ENCODE measurements around the gene PAK2. TPM values are rescaled to one million over a fixed set of nuclear protein-coding genes. Genes with fewer than 3 reads are reported as not detected.

The PAK2 gene
- polyA plus RNA-seq, 1 of the 3 experiments (the other 2 are of a cell fraction), result 27.9 TPM

DNA sequence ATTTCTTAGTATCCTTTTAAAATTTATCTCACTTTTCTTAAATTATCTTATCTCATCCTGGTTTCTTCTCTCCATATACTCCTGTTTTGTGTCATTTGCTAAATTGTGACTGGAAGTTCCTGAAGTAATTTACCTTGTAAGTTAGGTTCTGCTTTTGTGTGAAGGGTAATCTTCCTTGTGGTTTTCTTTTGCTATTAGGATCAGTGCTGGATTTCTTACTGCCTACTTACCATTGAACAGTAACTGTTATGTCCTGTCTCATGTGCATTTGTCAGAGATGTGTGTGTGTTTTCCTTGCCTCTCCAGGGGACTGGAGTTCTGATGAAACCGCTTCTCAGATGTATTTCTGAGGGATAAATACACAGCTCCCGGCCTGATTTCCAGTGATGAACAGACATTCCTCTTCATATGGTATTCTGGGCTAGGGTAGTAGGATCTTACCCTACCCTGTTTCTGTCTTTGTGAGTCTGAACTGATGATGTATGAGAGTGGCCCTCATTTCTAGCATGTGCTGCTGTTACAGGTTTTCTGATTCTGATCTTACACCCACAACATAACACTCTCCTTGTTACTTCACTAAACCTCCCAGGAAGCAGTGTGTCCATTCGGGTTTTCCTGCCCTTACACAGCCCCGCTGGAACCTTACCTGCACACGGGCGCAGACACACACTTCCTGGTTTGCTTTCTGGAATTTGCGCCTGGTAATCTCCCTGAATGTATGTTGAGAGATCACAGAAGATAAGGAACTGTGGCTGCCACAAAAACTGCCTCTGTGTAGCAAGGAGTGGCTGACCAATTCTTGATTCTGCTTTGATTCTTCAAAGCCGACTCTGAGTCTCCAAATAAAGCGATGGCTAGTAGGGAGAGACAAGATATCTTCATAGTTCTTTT, 14.7 kb downstream of the PAK2 start:
- Histone ChIP-seq H3K9ac (no peak overlapping the region), H3K27ac (ENCODE audit: low read depth in 2 of 2, low read length in 1 of 2) (peak overlapping the region in 1 of 2 experiments; percentile 12; a peak in 1 of 4 replicates), H3K27me3 (ENCODE audit: insufficient read depth) (no peaks in the 10 kb centered on the region), H3K9me3 (peaks cover 10% of the 10 kb centered on the region; the same call in 1 of the 2 replicates), H4K20me1 (ENCODE audit: insufficient read depth) (peaks cover 28% of the 10 kb centered on the region), H3K4me3 (ENCODE audit: low read depth in 2 of 2, low read length in 1 of 2) (no peak overlapping the region), H2AFZ (ENCODE audit: low read depth) (no peak overlapping the region), H3F3A (replicated peaks; ENCODE audit: insufficient read depth) (peaks cover 11% of the 10 kb centered on the region), H3K4me1 (ENCODE audit: control insufficient read depth in 1 of 2, insufficient read depth in 2 of 2, low read depth in 1 of 2, low read length in 1 of 2) (peaks cover 0 to 3% of the 10 kb centered on the region in 2 experiments; a peak in 1 of 4 replicates), H3K4me2 (no peak overlapping the region), H3K79me2 (ENCODE audit: insufficient read depth) (peaks cover 98% of the 10 kb centered on the region), H3K9me2 (no peaks in the 10 kb centered on the region), H3K36me3 (replicated peaks in 1 of 2; ENCODE audit: control insufficient read depth in 1 of 2, insufficient read depth in 2 of 2, low read length in 1 of 2) (peaks cover 7 to 62% of the 10 kb centered on the region in 2 experiments)
- peak; percentile 30 for DNase-seq
- 89% methylated on average over 9 of the region's 9 CpGs for WGBS (ENCODE audit: low lambda C conversion rate)
- ChIA-PET CTCF (no interaction called here), POLR2A (no interaction called here)
- TF ChIP-seq, protein P1, sequence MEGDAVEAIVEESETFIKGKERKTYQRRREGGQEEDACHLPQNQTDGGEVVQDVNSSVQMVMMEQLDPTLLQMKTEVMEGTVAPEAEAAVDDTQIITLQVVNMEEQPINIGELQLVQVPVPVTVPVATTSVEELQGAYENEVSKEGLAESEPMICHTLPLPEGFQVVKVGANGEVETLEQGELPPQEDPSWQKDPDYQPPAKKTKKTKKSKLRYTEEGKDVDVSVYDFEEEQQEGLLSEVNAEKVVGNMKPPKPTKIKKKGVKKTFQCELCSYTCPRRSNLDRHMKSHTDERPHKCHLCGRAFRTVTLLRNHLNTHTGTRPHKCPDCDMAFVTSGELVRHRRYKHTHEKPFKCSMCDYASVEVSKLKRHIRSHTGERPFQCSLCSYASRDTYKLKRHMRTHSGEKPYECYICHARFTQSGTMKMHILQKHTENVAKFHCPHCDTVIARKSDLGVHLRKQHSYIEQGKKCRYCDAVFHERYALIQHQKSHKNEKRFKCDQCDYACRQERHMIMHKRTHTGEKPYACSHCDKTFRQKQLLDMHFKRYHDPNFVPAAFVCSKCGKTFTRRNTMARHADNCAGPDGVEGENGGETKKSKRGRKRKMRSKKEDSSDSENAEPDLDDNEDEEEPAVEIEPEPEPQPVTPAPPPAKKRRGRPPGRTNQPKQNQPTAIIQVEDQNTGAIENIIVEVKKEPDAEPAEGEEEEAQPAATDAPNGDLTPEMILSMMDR (IDR thresholded peaks at IDR 0.05), result no peak
- peak; percentile 78 for TF ChIP-seq GATA2 (CRISPR knock-in tag; IDR thresholded peaks at IDR 0.05)
- TF ChIP-seq, protein P2, sequence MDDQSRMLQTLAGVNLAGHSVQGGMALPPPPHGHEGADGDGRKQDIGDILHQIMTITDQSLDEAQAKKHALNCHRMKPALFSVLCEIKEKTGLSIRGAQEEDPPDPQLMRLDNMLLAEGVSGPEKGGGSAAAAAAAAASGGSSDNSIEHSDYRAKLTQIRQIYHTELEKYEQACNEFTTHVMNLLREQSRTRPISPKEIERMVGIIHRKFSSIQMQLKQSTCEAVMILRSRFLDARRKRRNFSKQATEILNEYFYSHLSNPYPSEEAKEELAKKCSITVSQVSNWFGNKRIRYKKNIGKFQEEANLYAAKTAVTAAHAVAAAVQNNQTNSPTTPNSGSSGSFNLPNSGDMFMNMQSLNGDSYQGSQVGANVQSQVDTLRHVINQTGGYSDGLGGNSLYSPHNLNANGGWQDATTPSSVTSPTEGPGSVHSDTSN (IDR thresholded peaks at IDR 0.05), result no peak

DNA sequence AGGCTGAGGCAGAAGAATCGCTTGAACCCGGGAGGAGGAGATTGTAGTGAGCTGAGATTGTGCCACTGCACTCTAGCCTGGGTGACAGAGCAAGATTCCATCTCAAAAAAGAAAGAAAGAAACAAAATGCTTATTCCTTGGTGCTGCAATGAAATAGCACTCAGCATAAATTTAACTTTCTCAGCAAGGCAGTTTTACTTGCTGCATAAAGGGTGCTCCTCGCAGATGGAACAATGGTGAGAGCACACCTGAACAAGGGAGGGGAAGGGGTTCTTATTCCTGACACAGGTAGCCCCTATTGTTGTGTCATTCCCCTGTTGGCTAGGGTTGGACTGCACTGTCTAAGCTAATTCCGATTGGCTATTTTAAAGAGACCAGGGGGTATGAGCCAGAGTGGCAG, 17.1 kb downstream of the PAK2 start:
- DNase-seq, result no peak
- peaks cover 0 to 3% of the 10 kb centered on the region in 2 experiments; a peak in 1 of 4 replicates for H3K4me1 ChIP-seq (ENCODE audit: control insufficient read depth in 1 of 2, insufficient read depth in 2 of 2, low read depth in 1 of 2, low read length in 1 of 2)
- no peak overlapping the region; a peak in 1 of 4 replicates for H3K4me3 ChIP-seq (ENCODE audit: low read depth in 2 of 2, low read length in 1 of 2)
- H3K9ac ChIP-seq, result no peak overlapping the region
- H3K36me3 ChIP-seq (replicated peaks in 1 of 2; ENCODE audit: control insufficient read depth in 1 of 2, insufficient read depth in 2 of 2, low read length in 1 of 2), result peaks cover 7 to 54% of the 10 kb centered on the region in 2 experiments
- no peak overlapping the region for H3K4me2 ChIP-seq
- TF ChIP-seq JUND (IDR thresholded peaks at IDR 0.05) (no peak), TCF12 (IDR thresholded peaks at IDR 0.05) (no peak), YY1 (IDR thresholded peaks at IDR 0.05; ENCODE audit: low read depth) (no peak), SIN3A (IDR thresholded peaks at IDR 0.05; ENCODE audit: borderline replicate concordance, low read depth, low read length) (no peak), CHD2 (IDR thresholded peaks at IDR 0.05; ENCODE audit: low read length, partially characterized antibody) (no peak), RCOR1 (IDR thresholded peaks at IDR 0.05; ENCODE audit: low read length) (no peak), NFIC (IDR thresholded peaks at IDR 0.05; ENCODE audit: borderline replicate concordance) (no peak)
- TF ChIP-seq, protein P3, sequence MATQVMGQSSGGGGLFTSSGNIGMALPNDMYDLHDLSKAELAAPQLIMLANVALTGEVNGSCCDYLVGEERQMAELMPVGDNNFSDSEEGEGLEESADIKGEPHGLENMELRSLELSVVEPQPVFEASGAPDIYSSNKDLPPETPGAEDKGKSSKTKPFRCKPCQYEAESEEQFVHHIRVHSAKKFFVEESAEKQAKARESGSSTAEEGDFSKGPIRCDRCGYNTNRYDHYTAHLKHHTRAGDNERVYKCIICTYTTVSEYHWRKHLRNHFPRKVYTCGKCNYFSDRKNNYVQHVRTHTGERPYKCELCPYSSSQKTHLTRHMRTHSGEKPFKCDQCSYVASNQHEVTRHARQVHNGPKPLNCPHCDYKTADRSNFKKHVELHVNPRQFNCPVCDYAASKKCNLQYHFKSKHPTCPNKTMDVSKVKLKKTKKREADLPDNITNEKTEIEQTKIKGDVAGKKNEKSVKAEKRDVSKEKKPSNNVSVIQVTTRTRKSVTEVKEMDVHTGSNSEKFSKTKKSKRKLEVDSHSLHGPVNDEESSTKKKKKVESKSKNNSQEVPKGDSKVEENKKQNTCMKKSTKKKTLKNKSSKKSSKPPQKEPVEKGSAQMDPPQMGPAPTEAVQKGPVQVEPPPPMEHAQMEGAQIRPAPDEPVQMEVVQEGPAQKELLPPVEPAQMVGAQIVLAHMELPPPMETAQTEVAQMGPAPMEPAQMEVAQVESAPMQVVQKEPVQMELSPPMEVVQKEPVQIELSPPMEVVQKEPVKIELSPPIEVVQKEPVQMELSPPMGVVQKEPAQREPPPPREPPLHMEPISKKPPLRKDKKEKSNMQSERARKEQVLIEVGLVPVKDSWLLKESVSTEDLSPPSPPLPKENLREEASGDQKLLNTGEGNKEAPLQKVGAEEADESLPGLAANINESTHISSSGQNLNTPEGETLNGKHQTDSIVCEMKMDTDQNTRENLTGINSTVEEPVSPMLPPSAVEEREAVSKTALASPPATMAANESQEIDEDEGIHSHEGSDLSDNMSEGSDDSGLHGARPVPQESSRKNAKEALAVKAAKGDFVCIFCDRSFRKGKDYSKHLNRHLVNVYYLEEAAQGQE (IDR thresholded peaks at IDR 0.05; ENCODE audit: low read depth, low read length), result no peak
- POLR2A ChIA-PET, result no interaction called here
- H3K9me3 ChIP-seq, result peaks cover 10% of the 10 kb centered on the region; the same call in 1 of the 2 replicates
- no peak overlapping the region for H3K27ac ChIP-seq (ENCODE audit: low read depth in 2 of 2, low read length in 1 of 2)
- CTCF ChIA-PET, result no interaction called here
- H3K79me2 ChIP-seq (ENCODE audit: insufficient read depth), result peaks cover 92% of the 10 kb centered on the region
- H4K20me1 ChIP-seq (ENCODE audit: insufficient read depth), result peaks cover 23% of the 10 kb centered on the region
- no peak overlapping the region for H2AFZ ChIP-seq (ENCODE audit: low read depth)
- H3K9me2 ChIP-seq, result no peaks in the 10 kb centered on the region
- no peaks in the 10 kb centered on the region for H3K27me3 ChIP-seq (ENCODE audit: insufficient read depth)
- H3F3A ChIP-seq (replicated peaks; ENCODE audit: insufficient read depth), result peaks cover 11% of the 10 kb centered on the region
- 74% methylated on average over 4 of the region's 4 CpGs for WGBS (ENCODE audit: low lambda C conversion rate)
